Spinal cord (tissue), 10 donors: ENCODE measurements around the gene PCBP1. TPM values are rescaled to one million over a fixed set of nuclear protein-coding genes. Genes with fewer than 3 reads are reported as not detected.
"Not testable (repeated sequence)": the region's sequence is repeated elsewhere in the genome, so short reads cannot be mapped to it uniquely, and the experiment has no call there.

Experiments
- DNase-seq, 6 donors: peaks; one replicate each; pipeline versions ENCODE4 v3.0.0 to v3.0.0-alpha.2; 2013 to 2015; ENCODE audit warnings: low spot score in 6 of 6, low read depth in 4 of 6
- H3K27ac ChIP-seq: one replicate; pipeline ENCODE4 v1.5.1; 2013; ENCODE audit warnings: low read depth, low read length, control low read depth
- H3K27me3 ChIP-seq: one replicate; pipeline ENCODE4 v1.6.1; 2013; ENCODE audit warnings: low read length; ENCODE audit not compliant: control insufficient read depth, insufficient read depth
- H3K36me3 ChIP-seq: one replicate; pipeline ENCODE4 v1.6.1; 2013; ENCODE audit warnings: low read length; ENCODE audit not compliant: control insufficient read depth, insufficient read depth
- H3K4me1 ChIP-seq: one replicate; pipeline ENCODE4 v1.6.1; 2013; ENCODE audit warnings: low read length; ENCODE audit not compliant: control insufficient read depth, insufficient read depth
- H3K4me3 ChIP-seq: one replicate; pipeline ENCODE4 v1.5.1; 2013; ENCODE audit warnings: low read depth, low read length, control low read depth
- H3K9me3 ChIP-seq: one replicate; pipeline ENCODE4 v1.6.1; 2013; ENCODE audit warnings: low read length; ENCODE audit not compliant: control insufficient read depth, insufficient read depth
- WGBS: methylation state at CpG from one replicate; pipeline ENCODE4 v1.1.5; 2013; ENCODE audit warnings: missing lambda C conversion rate; ENCODE audit not compliant: insufficient coverage; 5-methylcytosine and 5-hydroxymethylcytosine counted together
- polyA plus RNA-seq, 2 donors: library from polyadenylated mRNA; unstranded; fragments of 120-200 nt; gene quantifications; one replicate each; pipeline ENCODE4 v1.2.1, GENCODE V29; 2013; ENCODE audit not compliant: insufficient read length in 2 of 2
- total RNA-seq, 2 donors: library from RNA; depleted of rRNA in 1 of 2; stranded (reverse); fragments of 120-200 nt in 1 of 2; fragments of >200 nt in 1 of 2; gene quantifications; one replicate each; pipeline versions ENCODE4 v1.2.3 to v1.2.4, GENCODE V29; 2013 to 2014
- donor health status: healthy.

Gene PCBP1
- total and polyA plus RNA-seq, 4 donors: 41.8 to 265 (median 154) TPM

DNA sequence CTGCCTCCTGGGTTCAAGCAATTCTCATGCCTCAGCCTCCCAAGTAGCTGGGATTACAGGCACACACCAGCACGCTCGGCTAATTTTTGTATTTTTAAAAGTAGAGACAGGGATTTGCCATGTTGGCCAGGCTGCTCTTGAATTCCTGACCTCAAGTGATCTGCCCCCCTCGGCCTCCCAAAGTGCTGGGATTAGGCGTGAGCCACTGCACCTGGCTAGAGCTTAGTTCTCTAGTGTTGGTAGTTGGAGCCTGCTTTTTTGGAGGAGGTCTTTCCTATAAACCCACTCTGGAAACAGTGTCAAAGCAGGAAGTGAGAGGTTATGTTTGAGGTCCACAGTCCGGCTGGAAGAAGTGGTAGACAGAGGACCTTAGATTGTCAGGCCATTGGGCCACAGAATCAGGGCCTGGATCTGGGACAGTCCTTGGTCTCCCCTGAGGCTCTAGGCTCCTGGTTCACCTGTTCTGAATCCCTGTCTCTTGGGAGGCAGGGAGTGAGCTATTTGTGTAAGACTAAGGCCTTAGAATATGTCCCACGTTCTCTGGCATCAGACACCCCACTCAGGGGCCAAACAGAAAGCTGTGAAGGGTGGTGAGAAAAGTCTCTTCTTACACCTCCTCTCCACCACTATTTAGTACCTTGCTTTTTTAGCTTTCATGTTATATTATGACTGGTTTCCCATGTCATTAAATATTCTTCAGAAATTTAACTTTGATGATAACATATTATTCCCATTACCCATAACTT lies 34.5 kb downstream of the PCBP1 start:
- H3K36me3 ChIP-seq: no peaks in the 10 kb centered on the region
- no peak overlapping the region for H3K27ac ChIP-seq
- no peaks in the 10 kb centered on the region for H3K27me3 ChIP-seq
- peaks cover 25% of the 10 kb centered on the region for H3K4me1 ChIP-seq
- H3K9me3 ChIP-seq: no peaks in the 10 kb centered on the region
- H3K4me3 ChIP-seq: no peak overlapping the region
- 75% methylated on average over 3 of the region's 6 CpGs for WGBS
- DNase-seq: no peak

GRCh38 chr2:70122470-70122869 lies 35.2 kb downstream of the PCBP1 start:
- no peak overlapping the region for H3K4me3 ChIP-seq
- H3K27me3 ChIP-seq: no peaks in the 10 kb centered on the region
- no CpG with 5 or more reads among the region's 4 CpGs for WGBS
- DNase-seq: no peak
- H3K4me1 ChIP-seq: peaks cover 25% of the 10 kb centered on the region
- H3K27ac ChIP-seq: peak overlapping the region; percentile 19
- H3K9me3 ChIP-seq: no peaks in the 10 kb centered on the region
- H3K36me3 ChIP-seq: no peaks in the 10 kb centered on the region

GRCh38 chr2:70123051-70123828 lies 36.0 kb downstream of the PCBP1 start:
- Histone ChIP-seq H3K4me1 (peaks cover 25% of the 10 kb centered on the region), H3K9me3 (no peaks in the 10 kb centered on the region), H3K36me3 (no peaks in the 10 kb centered on the region), H3K4me3 (peak overlapping the region; percentile 77), H3K27me3 (no peaks in the 10 kb centered on the region), H3K27ac (peak overlapping the region; percentile 99)
- DNase-seq: peak in 2 of 6 donors; percentile 58 to 70
- WGBS: 53% methylated on average over 18 of the region's 20 CpGs

GRCh38 chr2:70123829-70124116 lies 36.5 kb downstream of the PCBP1 start:
- 30% methylated on average over 10 of the region's 11 CpGs for WGBS
- Histone ChIP-seq H3K36me3 (no peaks in the 10 kb centered on the region), H3K9me3 (no peaks in the 10 kb centered on the region), H3K4me3 (peak overlapping the region; percentile 77), H3K27ac (peak overlapping the region; percentile 99), H3K4me1 (peaks cover 23% of the 10 kb centered on the region), H3K27me3 (no peaks in the 10 kb centered on the region)
- no peak for DNase-seq

DNA sequence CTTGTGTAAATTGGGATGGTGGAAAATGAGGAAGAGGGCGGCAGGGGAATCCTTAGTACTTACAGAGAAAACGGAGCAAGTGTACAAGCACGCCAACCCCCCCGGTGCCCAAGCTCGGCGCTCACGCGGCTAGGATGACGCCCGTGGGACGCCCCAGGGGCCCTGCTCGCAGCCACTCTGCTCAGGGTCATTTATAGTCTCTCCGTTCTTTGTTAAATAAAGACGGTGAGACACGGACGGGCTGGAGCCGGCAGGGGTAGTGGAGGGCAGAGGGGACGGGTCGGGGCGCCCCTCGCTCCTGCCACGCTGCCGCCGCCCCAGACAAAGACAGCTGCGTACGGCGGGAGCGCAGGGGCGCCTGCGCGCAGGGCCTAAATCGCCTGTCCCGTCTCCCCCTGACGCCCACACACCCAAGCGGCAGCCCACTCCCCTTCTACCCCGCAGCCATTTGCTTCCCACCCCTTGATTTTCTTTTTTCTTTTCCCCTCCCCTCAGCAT lies 37.8 kb downstream of the PCBP1 start:
- H3K4me1 ChIP-seq: peaks cover 21% of the 10 kb centered on the region
- 2% methylated on average over 35 of the region's 36 CpGs for WGBS
- peak overlapping the region; percentile 99 for H3K27ac ChIP-seq
- H3K36me3 ChIP-seq: no peaks in the 10 kb centered on the region
- no peaks in the 10 kb centered on the region for H3K27me3 ChIP-seq
- H3K4me3 ChIP-seq: peak overlapping the region; percentile 77
- DNase-seq: peak in 2 of 6 donors; percentile 91 to 96
- no peaks in the 10 kb centered on the region for H3K9me3 ChIP-seq

DNA sequence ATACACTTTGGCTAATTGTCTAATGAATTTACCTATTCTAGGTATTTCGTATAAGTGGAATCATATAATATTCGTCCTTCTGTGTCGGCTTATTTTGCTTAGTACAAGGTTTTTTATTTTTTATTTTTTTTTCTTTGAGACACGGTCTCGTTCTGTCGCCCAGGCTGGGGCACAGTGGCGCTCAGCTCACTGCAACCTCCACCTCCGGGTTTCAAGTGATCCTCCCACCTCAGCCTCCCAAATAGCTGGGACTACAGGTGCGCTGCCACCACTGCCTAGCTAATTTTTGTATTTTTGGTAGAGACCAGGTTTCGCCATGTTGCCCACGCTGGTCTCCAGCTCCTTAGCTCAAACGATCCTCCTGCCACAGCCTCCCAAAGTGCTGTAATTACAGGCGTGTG lies 38.2 kb downstream of the PCBP1 start:
- peak overlapping the region; percentile 99 for H3K27ac ChIP-seq
- peaks cover 21% of the 10 kb centered on the region for H3K4me1 ChIP-seq
- H3K36me3 ChIP-seq: no peaks in the 10 kb centered on the region
- H3K4me3 ChIP-seq: peak overlapping the region; percentile 77
- no peaks in the 10 kb centered on the region for H3K9me3 ChIP-seq
- H3K27me3 ChIP-seq: no peaks in the 10 kb centered on the region
- DNase-seq: no peak
- 95% methylated on average over 4 of the region's 13 CpGs for WGBS

DNA sequence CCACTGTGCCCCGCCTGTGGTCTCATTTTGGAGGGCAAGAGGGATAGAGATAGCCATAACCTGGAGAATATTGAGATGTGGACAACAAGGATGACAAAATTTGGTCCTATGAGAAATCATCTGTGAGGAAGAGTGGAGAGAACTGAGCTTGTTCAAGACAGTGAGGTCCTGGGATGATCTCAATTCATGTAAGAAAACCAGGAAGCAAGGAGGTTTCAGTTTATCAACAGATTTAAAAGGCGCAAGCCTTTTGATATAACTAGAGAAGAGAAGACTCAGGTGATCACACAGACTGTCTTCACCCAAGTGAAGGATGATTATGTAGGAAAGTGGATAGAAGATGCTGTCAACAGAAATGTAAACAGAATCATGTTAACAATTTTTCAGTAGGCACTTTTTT lies 39.1 kb downstream of the PCBP1 start:
- no peaks in the 10 kb centered on the region for H3K27me3 ChIP-seq
- H3K4me1 ChIP-seq: peaks cover 21% of the 10 kb centered on the region
- H3K27ac ChIP-seq: no peak overlapping the region
- no peak for DNase-seq
- WGBS: 95% methylated on average over 2 of the region's 2 CpGs
- H3K9me3 ChIP-seq: no peaks in the 10 kb centered on the region
- H3K36me3 ChIP-seq: no peaks in the 10 kb centered on the region
- H3K4me3 ChIP-seq: no peak overlapping the region

- no peaks in the 10 kb centered on the region for H3K36me3 ChIP-seq
- 100% methylated on average over 1 of the region's 1 CpG for WGBS
- H3K27me3 ChIP-seq: no peaks in the 10 kb centered on the region
- peaks cover 30% of the 10 kb centered on the region for H3K4me1 ChIP-seq
- H3K27ac ChIP-seq: no peak overlapping the region
- H3K9me3 ChIP-seq: no peaks in the 10 kb centered on the region
- no peak for DNase-seq
- no peak overlapping the region for H3K4me3 ChIP-seq
These were observed 40.7 kb downstream of the PCBP1 start for GRCh38 chr2:70128005-70128404.

- peak overlapping the region; percentile 95 for H3K27ac ChIP-seq
- DNase-seq, H3K27me3 ChIP-seq, H3K9me3 ChIP-seq, H3K36me3 ChIP-seq, H3K4me3 ChIP-seq: not testable (repeated sequence)
- 97% methylated on average over 7 of the region's 17 CpGs for WGBS
- peaks cover 18% of the 10 kb centered on the region for H3K4me1 ChIP-seq
These were observed 44.3 kb downstream of the PCBP1 start for GRCh38 chr2:70131344-70132143.
